ENCODE results near the gene MUC16.
A peak's percentile ranks its signal among the peaks of the same experiment; 100 is the strongest.

The MUC16 gene

DNA sequence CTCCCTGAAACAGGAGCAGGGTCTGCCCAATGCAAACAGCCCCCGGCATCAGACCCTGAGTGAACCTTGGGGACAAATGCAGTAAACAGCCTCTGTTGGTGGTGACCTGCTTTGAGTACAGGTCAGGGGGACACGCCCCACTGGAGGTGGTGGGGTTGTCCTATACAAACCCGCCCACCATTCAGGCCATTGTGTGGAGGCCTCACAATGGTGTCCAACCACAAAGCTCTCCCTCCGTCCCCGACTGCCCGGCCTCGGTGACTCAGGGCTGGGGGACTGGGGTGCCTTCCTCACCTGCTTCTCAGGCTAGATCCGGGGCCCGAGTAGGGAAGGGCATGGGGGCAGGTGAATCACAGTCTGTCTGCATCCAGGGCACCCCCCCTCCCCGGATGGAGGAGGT is 1.5 kb downstream of the MUC16 start:
- DNase-seq (ENCODE audit: low read depth in 2 of 2), result no peak

GRCh38 chr19:9000933-9001332 is 9.3 kb downstream of the MUC16 start:
- no peak for DNase-seq (ENCODE audit: low read depth in 2 of 2)

DNA sequence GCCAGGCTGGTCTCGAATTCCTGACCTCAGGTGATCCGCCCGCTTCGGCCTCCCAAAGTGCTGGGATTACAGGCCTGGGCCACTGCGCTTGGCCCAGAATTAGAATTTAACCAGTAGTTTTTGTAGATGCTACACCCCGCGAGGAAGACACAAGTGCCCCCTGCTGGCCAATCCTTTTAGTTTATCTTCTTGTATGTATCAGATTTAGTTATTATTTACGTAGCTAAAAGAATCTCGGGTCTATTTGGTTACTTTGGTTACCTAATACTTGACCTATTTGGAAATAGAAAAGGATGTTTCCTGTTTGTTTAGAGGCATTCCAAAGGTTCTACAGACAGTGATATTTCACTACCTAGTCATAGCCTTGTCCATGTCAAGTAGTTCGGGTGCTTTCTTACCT is 22.0 kb downstream of the MUC16 start:
- DNase-seq (ENCODE audit: low read depth in 2 of 2), result peak in 1 of 2 donors; percentile 18

DNA sequence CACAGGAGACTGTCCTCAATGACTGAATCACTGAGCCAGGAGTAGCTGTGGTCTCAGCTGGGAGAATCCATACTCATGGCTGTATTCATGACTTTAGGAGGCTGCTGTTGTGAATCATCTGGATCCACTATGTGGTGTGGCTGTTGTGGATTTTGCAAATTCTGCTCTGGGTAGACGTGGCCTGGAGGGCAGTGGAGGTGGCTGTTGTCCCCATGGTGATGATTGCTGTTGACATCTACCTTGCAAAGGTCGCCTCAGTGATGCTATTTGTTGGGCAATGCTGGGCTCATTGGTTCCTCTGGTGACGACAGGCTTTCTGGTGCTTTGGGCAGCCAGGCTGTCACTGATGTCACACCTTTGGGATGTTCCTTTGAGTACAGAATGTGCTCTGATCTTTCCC is 23.9 kb downstream of the MUC16 start:
- no peak for DNase-seq (ENCODE audit: low read depth in 2 of 2)

DNA sequence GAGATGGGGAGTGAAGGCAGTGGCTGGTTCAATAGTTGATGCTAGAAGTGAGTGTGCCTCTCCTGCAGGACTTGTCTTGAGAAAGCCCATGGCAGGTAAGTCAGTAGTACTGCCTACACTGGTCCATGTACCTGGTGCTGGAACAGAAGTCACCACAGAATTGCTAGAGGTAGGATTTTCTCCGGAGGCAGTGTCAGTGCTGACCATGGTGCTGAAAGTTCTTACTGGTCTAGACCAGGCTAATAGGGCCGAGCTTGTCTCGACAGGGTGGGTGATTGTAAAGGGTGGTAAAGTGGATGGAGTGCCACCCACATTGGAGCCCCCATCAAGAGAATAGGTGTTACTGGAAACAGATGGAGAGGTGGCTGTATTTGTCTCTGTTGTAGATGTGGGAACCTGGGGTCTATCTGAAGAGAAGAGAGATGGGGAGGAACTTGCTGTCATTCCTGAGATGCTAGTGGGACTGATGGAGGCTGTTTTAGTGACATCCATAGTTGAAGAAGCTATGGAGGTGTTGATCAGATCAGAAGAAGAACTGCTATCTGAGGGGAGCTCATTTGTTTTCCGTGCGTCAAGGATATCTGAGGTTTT is 36.6 kb downstream of the MUC16 start:
- no peak for DNase-seq (ENCODE audit: low read depth in 2 of 2)

DNA sequence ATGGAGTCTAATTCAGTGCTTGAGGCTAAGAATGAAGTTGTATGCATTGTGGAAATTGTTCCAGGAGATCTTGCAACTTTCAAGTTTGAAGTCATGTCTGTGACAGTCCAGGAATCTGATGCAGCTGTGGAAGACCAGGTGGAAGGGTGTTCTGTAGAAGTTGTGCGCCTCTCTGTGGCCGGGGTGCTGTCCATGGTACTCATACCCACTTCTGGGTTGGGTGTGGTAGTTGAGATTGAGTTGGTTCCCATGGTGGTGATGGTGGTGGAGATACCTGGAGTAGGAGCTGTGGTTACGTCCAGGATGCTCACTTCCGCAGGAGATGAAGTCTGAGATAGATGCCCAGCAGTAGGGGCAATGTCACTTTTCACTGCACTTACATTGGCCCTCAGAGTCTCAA is 44.3 kb downstream of the MUC16 start:
- DNase-seq (ENCODE audit: low read depth in 2 of 2), result no peak
